ENCODE results near the gene DNAH2. TPM values are rescaled to one million over a fixed set of nuclear protein-coding genes. Genes with fewer than 3 reads are reported as not detected.
A peak's percentile ranks its signal among the peaks of the same experiment; 100 is the strongest.

The DNAH2 gene
- total and polyA plus RNA-seq, 2 of the 13 experiments (the other 11 are each of a cell fraction or from before 2014, with no cell fraction given): not detected

DNA sequence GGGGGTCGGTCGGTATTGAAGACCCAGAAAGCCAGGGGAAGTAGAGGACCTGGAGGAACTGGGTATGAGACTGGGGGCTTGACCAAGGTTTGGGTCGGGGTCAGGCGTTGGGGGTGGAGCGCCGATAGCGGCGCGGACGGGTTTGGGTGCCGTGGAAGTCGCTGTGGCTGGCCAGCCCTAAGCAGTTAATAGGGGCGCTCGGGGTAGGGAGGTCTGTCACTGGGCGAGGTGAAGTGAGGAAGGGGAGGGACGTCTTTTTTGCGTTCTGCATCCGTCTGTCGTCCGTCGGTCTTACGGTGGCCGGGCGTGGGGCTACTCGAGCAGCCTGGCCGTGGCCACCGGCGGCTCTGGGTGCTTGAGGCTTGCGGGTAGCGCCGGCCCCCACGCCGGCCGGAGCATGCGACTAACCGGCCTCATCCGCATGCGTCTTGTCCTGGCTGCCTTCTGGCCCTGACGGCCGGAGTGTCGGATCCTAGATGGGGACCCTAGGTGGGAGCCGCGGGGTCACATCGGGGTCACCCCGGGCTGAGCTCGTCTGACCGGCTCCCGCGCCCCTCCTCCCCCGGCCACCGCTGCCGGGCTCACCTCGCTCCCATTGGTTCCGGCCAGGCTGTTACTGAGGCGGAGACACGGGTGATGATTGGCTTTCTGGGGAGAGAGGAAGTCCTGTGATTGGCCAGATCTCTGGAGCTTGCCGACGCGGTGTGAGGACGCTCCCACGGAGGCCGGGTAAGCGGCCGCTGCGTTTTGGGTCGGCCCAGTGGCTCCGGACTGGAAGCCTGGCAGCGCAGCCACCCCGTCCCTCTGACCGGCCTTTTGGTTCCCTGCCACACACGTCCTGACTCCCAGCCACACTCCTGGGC lies 127.0 kb downstream of the DNAH2 start (continued):
- TF ChIP-seq MTF1 (CRISPR knock-in tag; IDR thresholded peaks at IDR 0.05) (no peak), RAD21 (CRISPR knock-in tag; IDR thresholded peaks at IDR 0.05) (peak; percentile 60), PHF20 (CRISPR knock-in tag; IDR thresholded peaks at IDR 0.05) (no peak), SMYD3 (CRISPR knock-in tag; IDR thresholded peaks at IDR 0.05) (no peak), ZNF230 (CRISPR knock-in tag; IDR thresholded peaks at IDR 0.05) (no peak), MAFK (conservative IDR thresholded peaks at IDR 0.05 in 1 of 2, IDR thresholded peaks at IDR 0.05 in 1 of 2; ENCODE audit: low read length in 2 of 2) (no peak), FLYWCH1 (CRISPR knock-in tag; IDR thresholded peaks at IDR 0.05) (no peak), ZFP37 (CRISPR knock-in tag; IDR thresholded peaks at IDR 0.05; ENCODE audit: borderline replicate concordance) (no peak), SYNCRIP (IDR thresholded peaks at IDR 0.05; ENCODE audit: insufficient read depth, low read depth, low read length) (no peak), ELF3 (CRISPR knock-in tag; IDR thresholded peaks at IDR 0.05) (no peak), SP1 (IDR thresholded peaks at IDR 0.05) (no peak), SP1 (CRISPR knock-in tag; IDR thresholded peaks at IDR 0.05) (no peak)
- TF ChIP-seq, protein P1, sequence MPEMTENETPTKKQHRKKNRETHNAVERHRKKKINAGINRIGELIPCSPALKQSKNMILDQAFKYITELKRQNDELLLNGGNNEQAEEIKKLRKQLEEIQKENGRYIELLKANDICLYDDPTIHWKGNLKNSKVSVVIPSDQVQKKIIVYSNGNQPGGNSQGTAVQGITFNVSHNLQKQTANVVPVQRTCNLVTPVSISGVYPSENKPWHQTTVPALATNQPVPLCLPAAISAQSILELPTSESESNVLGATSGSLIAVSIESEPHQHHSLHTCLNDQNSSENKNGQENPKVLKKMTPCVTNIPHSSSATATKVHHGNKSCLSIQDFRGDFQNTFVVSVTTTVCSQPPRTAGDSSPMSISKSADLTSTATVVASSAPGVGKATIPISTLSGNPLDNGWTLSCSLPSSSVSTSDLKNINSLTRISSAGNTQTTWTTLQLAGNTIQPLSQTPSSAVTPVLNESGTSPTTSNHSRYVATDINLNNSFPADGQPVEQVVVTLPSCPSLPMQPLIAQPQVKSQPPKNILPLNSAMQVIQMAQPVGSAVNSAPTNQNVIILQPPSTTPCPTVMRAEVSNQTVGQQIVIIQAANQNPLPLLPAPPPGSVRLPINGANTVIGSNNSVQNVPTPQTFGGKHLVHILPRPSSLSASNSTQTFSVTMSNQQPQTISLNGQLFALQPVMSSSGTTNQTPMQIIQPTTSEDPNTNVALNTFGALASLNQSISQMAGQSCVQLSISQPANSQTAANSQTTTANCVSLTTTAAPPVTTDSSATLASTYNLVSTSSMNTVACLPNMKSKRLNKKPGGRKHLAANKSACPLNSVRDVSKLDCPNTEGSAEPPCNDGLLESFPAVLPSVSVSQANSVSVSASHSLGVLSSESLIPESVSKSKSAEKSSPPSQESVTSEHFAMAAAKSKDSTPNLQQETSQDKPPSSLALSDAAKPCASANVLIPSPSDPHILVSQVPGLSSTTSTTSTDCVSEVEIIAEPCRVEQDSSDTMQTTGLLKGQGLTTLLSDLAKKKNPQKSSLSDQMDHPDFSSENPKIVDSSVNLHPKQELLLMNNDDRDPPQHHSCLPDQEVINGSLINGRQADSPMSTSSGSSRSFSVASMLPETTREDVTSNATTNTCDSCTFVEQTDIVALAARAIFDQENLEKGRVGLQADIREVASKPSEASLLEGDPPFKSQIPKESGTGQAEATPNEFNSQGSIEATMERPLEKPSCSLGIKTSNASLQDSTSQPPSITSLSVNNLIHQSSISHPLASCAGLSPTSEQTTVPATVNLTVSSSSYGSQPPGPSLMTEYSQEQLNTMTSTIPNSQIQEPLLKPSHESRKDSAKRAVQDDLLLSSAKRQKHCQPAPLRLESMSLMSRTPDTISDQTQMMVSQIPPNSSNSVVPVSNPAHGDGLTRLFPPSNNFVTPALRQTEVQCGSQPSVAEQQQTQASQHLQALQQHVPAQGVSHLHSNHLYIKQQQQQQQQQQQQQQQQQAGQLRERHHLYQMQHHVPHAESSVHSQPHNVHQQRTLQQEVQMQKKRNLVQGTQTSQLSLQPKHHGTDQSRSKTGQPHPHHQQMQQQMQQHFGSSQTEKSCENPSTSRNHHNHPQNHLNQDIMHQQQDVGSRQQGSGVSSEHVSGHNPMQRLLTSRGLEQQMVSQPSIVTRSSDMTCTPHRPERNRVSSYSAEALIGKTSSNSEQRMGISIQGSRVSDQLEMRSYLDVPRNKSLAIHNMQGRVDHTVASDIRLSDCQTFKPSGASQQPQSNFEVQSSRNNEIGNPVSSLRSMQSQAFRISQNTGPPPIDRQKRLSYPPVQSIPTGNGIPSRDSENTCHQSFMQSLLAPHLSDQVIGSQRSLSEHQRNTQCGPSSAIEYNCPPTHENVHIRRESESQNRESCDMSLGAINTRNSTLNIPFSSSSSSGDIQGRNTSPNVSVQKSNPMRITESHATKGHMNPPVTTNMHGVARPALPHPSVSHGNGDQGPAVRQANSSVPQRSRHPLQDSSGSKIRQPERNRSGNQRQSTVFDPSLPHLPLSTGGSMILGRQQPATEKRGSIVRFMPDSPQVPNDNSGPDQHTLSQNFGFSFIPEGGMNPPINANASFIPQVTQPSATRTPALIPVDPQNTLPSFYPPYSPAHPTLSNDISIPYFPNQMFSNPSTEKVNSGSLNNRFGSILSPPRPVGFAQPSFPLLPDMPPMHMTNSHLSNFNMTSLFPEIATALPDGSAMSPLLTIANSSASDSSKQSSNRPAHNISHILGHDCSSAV (CRISPR knock-in tag; IDR thresholded peaks at IDR 0.05; ENCODE audit: borderline replicate concordance): no peak
- TF ChIP-seq, protein P2, sequence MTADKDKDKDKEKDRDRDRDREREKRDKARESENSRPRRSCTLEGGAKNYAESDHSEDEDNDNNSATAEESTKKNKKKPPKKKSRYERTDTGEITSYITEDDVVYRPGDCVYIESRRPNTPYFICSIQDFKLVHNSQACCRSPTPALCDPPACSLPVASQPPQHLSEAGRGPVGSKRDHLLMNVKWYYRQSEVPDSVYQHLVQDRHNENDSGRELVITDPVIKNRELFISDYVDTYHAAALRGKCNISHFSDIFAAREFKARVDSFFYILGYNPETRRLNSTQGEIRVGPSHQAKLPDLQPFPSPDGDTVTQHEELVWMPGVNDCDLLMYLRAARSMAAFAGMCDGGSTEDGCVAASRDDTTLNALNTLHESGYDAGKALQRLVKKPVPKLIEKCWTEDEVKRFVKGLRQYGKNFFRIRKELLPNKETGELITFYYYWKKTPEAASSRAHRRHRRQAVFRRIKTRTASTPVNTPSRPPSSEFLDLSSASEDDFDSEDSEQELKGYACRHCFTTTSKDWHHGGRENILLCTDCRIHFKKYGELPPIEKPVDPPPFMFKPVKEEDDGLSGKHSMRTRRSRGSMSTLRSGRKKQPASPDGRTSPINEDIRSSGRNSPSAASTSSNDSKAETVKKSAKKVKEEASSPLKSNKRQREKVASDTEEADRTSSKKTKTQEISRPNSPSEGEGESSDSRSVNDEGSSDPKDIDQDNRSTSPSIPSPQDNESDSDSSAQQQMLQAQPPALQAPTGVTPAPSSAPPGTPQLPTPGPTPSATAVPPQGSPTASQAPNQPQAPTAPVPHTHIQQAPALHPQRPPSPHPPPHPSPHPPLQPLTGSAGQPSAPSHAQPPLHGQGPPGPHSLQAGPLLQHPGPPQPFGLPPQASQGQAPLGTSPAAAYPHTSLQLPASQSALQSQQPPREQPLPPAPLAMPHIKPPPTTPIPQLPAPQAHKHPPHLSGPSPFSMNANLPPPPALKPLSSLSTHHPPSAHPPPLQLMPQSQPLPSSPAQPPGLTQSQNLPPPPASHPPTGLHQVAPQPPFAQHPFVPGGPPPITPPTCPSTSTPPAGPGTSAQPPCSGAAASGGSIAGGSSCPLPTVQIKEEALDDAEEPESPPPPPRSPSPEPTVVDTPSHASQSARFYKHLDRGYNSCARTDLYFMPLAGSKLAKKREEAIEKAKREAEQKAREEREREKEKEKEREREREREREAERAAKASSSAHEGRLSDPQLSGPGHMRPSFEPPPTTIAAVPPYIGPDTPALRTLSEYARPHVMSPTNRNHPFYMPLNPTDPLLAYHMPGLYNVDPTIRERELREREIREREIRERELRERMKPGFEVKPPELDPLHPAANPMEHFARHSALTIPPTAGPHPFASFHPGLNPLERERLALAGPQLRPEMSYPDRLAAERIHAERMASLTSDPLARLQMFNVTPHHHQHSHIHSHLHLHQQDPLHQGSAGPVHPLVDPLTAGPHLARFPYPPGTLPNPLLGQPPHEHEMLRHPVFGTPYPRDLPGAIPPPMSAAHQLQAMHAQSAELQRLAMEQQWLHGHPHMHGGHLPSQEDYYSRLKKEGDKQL (CRISPR knock-in tag; IDR thresholded peaks at IDR 0.05; ENCODE audit: low read depth): no peak
- TF ChIP-seq, protein P3, sequence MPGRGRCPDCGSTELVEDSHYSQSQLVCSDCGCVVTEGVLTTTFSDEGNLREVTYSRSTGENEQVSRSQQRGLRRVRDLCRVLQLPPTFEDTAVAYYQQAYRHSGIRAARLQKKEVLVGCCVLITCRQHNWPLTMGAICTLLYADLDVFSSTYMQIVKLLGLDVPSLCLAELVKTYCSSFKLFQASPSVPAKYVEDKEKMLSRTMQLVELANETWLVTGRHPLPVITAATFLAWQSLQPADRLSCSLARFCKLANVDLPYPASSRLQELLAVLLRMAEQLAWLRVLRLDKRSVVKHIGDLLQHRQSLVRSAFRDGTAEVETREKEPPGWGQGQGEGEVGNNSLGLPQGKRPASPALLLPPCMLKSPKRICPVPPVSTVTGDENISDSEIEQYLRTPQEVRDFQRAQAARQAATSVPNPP (CRISPR knock-in tag; IDR thresholded peaks at IDR 0.05): no peak
